Skin of body (tissue), 2 donors: Measurements from ENCODE around the gene RNASE13. TPM values are rescaled to one million over a fixed set of nuclear protein-coding genes. Genes with fewer than 3 reads are reported as not detected.

Experiments used
- DNase-seq: peaks from one replicate; lab custom pipeline; 2025; lab: John Stamatoyannopoulos, UW
- total RNA-seq: library from RNA; depleted of rRNA; stranded (reverse); fragments of >200 nt; gene quantifications from one replicate; pipeline ENCODE4 v1.2.3, GENCODE V29; 2014

Gene RNASE13
- total RNA-seq, result not detected

GRCh38 chr14:21034707-21035106 lies at the start of gene RNASE13:
Gene RNASE13, minus strand, starts transcription at chr14:21034807. Its CDS starts 519 bp downstream, at chr14:21034288.
- DNase-seq, result no peak

- no peak for DNase-seq
Measured at GRCh38 chr14:21084396-21084795, 49.8 kb upstream of the RNASE13 start.

GRCh38 chr14:21083565-21084325 lies 49.1 kb upstream of the RNASE13 start:
- DNase-seq, result no peak

- DNase-seq, result no peak
Measured at GRCh38 chr14:21081521-21082142, 47.0 kb upstream of the RNASE13 start.

- DNase-seq, result no peak
Measured at GRCh38 chr14:21078726-21079125, 44.1 kb upstream of the RNASE13 start.

GRCh38 chr14:21078287-21078686 lies 43.7 kb upstream of the RNASE13 start:
- no peak for DNase-seq

- DNase-seq, result no peak
Measured at GRCh38 chr14:21077672-21078071, 43.1 kb upstream of the RNASE13 start.

GRCh38 chr14:21075719-21076437 lies 41.3 kb upstream of the RNASE13 start:
- no peak for DNase-seq

GRCh38 chr14:21074398-21075272 lies 40.0 kb upstream of the RNASE13 start:
- no peak for DNase-seq

- DNase-seq, result no peak
Measured at GRCh38 chr14:21073921-21074320, 39.3 kb upstream of the RNASE13 start.

- no peak for DNase-seq
Measured at GRCh38 chr14:21072781-21073339, 38.3 kb upstream of the RNASE13 start.

GRCh38 chr14:21072031-21072473 lies 37.4 kb upstream of the RNASE13 start:
- peak; percentile 66 for DNase-seq

GRCh38 chr14:21071225-21072030 lies 36.8 kb upstream of the RNASE13 start:
- peak; percentile 95 for DNase-seq

GRCh38 chr14:21070610-21071224 lies 36.1 kb upstream of the RNASE13 start:
- DNase-seq, result peak; percentile 60

- peak; percentile 72 for DNase-seq
Measured at GRCh38 chr14:21070083-21070609, 35.5 kb upstream of the RNASE13 start, which contains the start of gene ARHGEF40. Gene ARHGEF40, plus strand, starts transcription at chr14:21070304. Its CDS starts 93 bp downstream, at chr14:21070397.

- peak; percentile 67 for DNase-seq
Measured at GRCh38 chr14:21069388-21070082, 34.9 kb upstream of the RNASE13 start.

- DNase-seq, result peak; percentile 57
Measured at GRCh38 chr14:21068521-21069387, 34.1 kb upstream of the RNASE13 start.
